GM03348 (cell line): Measurements from ENCODE around the gene RRP9.
"Not testable (repeated sequence)": the region's sequence is repeated elsewhere in the genome, so short reads cannot be mapped to it uniquely, and the experiment has no call there.

Source experiments
- DNase-seq: peaks from one replicate; pipeline ENCODE4 v3.0.0; 2012; ENCODE audit warnings: low spot score

RRP9 gene

DNA sequence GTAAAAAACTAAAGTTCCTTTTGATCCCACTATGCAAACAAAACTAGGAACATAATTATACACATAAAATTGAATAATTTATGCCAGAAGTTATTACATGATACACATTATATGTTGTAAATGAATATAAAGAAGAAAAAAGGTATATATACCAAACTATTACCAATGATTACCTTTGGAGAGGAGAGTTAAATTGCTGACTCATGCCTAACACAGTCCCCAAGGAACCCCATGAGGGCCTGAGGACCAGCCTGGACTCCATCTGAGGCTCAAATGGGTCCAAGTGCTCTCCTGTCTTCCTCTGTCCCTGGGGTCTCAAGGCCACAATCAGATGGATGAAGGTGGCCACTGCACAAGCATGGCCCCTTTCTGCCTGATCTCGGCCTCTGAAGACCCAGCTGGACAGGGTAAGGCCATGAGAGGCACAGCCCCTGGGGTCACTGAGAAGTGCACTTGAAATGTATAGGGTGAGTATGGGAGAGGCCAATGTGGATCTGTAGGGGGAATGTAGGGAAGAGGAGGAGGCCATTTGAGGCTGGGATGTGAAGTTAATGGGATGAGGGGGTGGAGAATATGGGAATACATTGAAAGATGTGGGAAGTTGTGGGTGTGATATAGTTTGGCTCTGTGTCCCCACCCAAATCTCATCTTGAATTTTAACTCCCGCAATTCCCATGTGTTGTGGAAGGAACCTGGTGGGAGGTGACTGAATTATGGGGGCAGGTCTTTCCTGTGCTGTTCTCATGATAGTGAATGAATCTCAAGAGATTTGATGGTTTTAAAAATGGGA is 37.5 kb downstream of the RRP9 start:
- DNase-seq: no peak

DNA sequence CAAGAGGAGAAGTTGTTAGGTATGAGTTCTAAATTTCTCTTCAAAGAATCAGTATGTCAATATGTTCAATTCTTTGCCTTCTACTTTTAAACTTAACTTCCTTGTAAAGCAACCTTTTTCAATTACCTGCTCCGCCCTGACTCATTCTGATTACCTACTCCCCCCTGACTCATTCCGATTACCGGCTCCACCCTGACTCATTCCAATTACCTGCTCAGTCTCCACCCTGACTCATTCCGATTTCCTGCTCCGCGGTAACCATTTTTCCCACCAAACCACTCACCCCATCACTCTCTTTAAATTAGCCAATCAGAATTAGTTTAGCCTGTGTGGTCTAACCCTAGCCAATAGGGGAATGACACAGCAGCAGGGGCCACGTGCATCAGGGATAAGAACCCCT is 39.3 kb downstream of the RRP9 start:
- not testable (repeated sequence) for DNase-seq

DNA sequence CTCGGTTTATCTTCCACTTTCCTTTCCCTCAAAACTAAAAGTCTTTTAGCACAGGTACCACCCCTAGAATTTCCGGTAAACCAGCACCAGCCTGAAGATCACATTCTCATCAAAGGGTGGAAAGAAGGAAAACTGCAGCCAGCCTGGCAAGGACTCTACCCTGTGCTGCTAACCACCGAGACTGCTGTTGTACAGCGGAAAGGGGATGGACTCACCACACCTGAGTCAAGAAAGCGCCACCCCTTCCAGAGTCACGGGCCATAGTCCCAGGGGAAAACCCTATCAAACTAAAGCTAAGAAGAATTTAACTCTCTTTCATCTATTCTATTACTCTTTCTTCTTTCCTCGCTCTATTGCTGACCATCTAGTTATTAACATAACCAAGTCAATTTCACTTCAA is 41.7 kb downstream of the RRP9 start:
- DNase-seq: not testable (repeated sequence)

DNA sequence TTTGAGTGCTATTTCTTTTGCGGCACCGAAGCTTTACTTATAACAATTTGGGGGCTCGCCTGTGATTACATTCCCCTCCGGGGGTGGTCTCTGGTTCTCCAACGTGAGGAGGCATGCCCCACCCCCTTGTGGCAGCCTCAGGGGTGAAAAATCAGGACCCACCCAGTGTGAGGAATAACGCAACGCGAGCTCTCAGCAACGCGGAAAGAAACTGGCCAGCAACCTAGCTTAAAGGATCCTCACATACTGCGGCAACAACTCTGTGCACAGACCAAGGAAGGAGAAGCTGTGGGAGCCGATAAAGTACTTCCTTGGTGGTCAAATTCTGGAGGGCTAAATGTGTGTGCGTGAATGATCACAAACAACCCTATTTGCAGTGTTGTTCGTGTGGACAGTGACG is 44.3 kb downstream of the RRP9 start:
- DNase-seq: no peak

GRCh38 chr3:51896607-51897305 is 44.9 kb downstream of the RRP9 start:
- no peak for DNase-seq

DNA sequence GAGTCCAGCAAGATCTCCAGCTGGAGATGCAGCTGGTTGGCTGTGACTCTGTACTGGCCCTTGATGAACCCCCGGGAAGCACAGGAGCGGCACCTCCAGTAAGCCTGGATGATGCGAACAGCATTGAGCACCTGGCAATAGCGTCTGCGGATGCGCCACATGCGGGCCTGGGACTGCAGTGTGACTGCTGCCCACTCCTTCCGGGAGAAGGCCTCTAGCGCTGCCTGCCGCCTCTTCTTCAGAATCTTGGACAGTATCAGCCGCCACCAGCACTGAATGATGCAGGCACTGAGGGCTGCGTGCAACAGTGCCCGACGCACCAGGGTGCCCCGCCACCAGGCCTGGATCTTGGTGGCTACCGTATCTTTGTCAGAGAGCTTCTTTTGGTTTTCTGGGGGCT is 46.8 kb downstream of the RRP9 start:
- DNase-seq: no peak

DNA sequence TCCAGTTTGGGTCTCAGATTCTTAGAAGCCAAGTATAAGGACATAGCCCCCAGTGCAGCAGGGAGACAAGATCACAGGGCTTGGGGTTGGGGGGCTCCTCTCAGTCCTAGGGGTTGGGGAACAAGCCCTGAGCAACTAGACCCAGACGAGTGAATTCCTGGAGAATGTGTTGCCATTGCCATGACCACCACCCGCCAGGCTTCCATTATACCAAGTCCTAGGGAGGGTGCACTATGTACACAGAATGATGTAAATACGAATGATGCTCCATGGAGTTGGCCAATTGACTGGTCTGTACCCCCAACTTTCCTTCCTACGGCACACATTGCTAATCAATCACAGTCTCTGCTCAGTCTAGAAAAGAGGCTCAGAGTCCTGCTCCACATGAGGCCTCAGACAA is 47.3 kb downstream of the RRP9 start:
- no peak for DNase-seq

- DNase-seq: no peak
Measured at GRCh38 chr3:51891242-51892039, 50.3 kb downstream of the RRP9 start.

DNA sequence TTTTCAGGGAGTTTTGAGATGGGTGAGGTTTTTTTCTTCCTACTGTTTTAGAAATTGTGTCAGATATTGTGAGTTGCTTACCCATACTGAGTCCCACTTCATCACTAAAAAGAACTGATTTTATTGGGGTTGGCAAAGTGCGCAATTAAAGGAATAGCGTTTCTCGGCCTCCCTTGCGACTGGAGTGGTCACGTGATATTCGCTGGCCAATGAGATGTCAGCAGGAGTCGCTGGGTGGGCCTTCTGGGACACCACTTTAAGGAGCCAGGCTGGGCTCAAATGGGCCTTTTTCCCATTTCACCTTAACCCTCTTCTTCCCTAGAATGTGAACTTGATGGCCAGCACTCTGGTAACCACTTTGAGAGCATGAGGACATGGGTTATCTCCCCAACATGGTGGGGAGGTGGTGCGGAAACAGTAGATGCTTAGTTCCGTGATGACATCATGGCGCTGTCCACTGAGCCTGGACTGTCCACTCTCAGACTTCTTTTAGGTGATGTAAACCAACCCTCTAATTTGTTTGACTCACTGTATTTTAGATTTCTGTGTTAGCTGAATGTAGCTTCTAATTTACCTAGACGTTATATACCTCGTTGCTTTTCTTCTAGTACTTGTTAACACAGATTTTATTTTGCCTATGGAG is 53.1 kb downstream of the RRP9 start:
- DNase-seq: no peak

DNA sequence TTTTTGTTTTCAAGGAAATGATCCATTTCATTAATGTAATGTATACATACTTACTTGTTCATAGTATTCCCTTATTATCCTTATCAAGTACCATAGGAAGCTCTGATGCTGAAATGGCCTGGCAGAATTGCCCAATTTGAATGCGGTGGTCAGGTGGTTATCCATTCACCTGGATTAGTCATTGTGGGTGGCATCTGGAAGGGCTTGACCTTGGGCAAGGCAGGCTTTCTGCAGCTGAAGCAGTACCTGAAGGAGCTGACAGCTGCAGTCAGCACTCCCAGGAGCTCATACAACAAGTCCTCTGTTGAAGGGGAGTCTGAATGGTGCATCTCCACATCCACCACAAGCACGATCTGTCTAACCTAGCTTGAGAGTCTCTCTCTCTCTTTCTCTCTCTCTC is 54.1 kb downstream of the RRP9 start:
- DNase-seq: no peak

- no peak for DNase-seq
Measured at GRCh38 chr3:51886447-51886846, 55.3 kb downstream of the RRP9 start.
